Hematopoietic multipotent progenitor cell (in vitro differentiated cells): Measurements from ENCODE around the gene ZSCAN31. TPM values are rescaled to one million over a fixed set of nuclear protein-coding genes. Genes with fewer than 3 reads are reported as not detected.
A peak's percentile ranks its signal among the peaks of the same experiment; 100 is the strongest.

Experiments
- DNase-seq, 3 donors: peaks; one replicate each; pipeline ENCODE4 v3.0.0-alpha.2; 2011 to 2015; ENCODE audit warnings: low read depth in 2 of 3, low spot score in 2 of 3
- total RNA-seq: library from RNA; depleted of rRNA; stranded (reverse); fragments of >200 nt; gene quantifications from one replicate; pipeline ENCODE4 v1.2.3, GENCODE V29; 2012

The ZSCAN31 gene
- total RNA-seq, 1 donor: 7.5 TPM

- no peak for DNase-seq
Measured at GRCh38 chr6:28353981-28354676, 18.2 kb upstream of the ZSCAN31 start.

GRCh38 chr6:28353356-28353755 is 17.4 kb upstream of the ZSCAN31 start:
- DNase-seq: no peak

GRCh38 chr6:28351493-28351925 is 15.6 kb upstream of the ZSCAN31 start:
- no peak for DNase-seq

- DNase-seq: no peak
Measured at GRCh38 chr6:28351087-28351486, 15.1 kb upstream of the ZSCAN31 start.

GRCh38 chr6:28349892-28350737 is 14.2 kb upstream of the ZSCAN31 start, which contains the start of gene ZKSCAN3:
TSS of gene ZKSCAN3 (plus strand) at chr6:28349947. CDS start at chr6:28359587, 9,640 bp downstream.
- DNase-seq: peak; percentile 40 to 89 (median 85)

- DNase-seq: no peak
Measured at GRCh38 chr6:28349344-28349891, 13.5 kb upstream of the ZSCAN31 start.

- no peak for DNase-seq
Measured at GRCh38 chr6:28347119-28347518, 11.2 kb upstream of the ZSCAN31 start.

- DNase-seq: no peak
Measured at GRCh38 chr6:28345201-28345600, 9.3 kb upstream of the ZSCAN31 start.

- DNase-seq: no peak
Measured at GRCh38 chr6:28343898-28344677, 8.1 kb upstream of the ZSCAN31 start.

- peak in 1 of 3 donors; percentile 44 for DNase-seq
Measured at GRCh38 chr6:28340310-28341095, 4.6 kb upstream of the ZSCAN31 start.

- DNase-seq: no peak
Measured at GRCh38 chr6:28337121-28337520, 1.2 kb upstream of the ZSCAN31 start.

- peak; percentile 22 to 98 (median 87) for DNase-seq
Measured at GRCh38 chr6:28336284-28337120, 554 bp upstream of the ZSCAN31 start.

GRCh38 chr6:28335040-28335563 is 846 bp downstream of the ZSCAN31 start:
- DNase-seq: no peak

- no peak for DNase-seq
Measured at GRCh38 chr6:28334286-28335039, 1.5 kb downstream of the ZSCAN31 start.

- DNase-seq: no peak
Measured at GRCh38 chr6:28333599-28334018, 2.3 kb downstream of the ZSCAN31 start.

GRCh38 chr6:28333047-28333446 is 2.9 kb downstream of the ZSCAN31 start:
- DNase-seq: no peak

- no peak for DNase-seq
Measured at GRCh38 chr6:28330041-28330440, 5.9 kb downstream of the ZSCAN31 start.

GRCh38 chr6:28326371-28326948 is 9.5 kb downstream of the ZSCAN31 start:
- DNase-seq: no peak
